Hepatocyte (in vitro differentiated cells): ENCODE results near the gene NAP1L5. TPM values are rescaled to one million over a fixed set of nuclear protein-coding genes. Genes with fewer than 3 reads are reported as not detected.

Source experiments
- DNase-seq: peaks from one replicate; pipeline ENCODE4 v3.0.0-alpha.2; 2016; ENCODE audit warnings: low spot score
- H2AFZ ChIP-seq: fragments of 200-600 bp; sonication (generic); 2 replicates; pipeline ENCODE4 v1.6.0; 2016; ENCODE audit warnings: antibody characterized with exemption, mild to moderate bottlenecking
- H3K27ac ChIP-seq: fragments of 200-600 bp; sonication (generic); 2 replicates; pipeline ENCODE4 v1.5.1; 2016; ENCODE audit warnings: mild to moderate bottlenecking
- H3K27me3 ChIP-seq: fragments of 200-600 bp; sonication (generic); 2 replicates; pipeline ENCODE4 v1.6.1; 2016
- H3K36me3 ChIP-seq: fragments of 200-600 bp; sonication (generic); replicated peaks from 2 replicates; pipeline ENCODE4 v1.5.1; 2016; ENCODE audit warnings: low read depth; ENCODE audit not compliant: insufficient read depth
- H3K4me1 ChIP-seq: fragments of 200-600 bp; sonication (generic); 2 replicates; pipeline ENCODE4 v1.5.1; 2016; ENCODE audit warnings: mild to moderate bottlenecking, moderate library complexity; ENCODE audit not compliant: insufficient read depth
- H3K4me2 ChIP-seq: fragments of 200-600 bp; sonication (generic); 2 replicates; pipeline ENCODE4 v1.6.0; 2016
- H3K4me3 ChIP-seq: fragments of 200-600 bp; sonication (generic); 2 replicates; pipeline ENCODE4 v1.5.1; 2016; ENCODE audit warnings: mild to moderate bottlenecking
- H3K79me2 ChIP-seq: fragments of 200-600 bp; sonication (generic); 2 replicates; pipeline ENCODE4 v1.6.0; 2017; ENCODE audit warnings: mild to moderate bottlenecking
- H3K9me2 ChIP-seq: fragments of 200-600 bp; sonication (generic); replicated peaks from 2 replicates; pipeline ENCODE4 v1.6.0; 2017; ENCODE audit warnings: mild to moderate bottlenecking; ENCODE audit not compliant: insufficient read depth
- H3K9me3 ChIP-seq: fragments of 200-600 bp; sonication (generic); 2 replicates; pipeline ENCODE4 v1.5.1; 2016; ENCODE audit warnings: low read depth, mild to moderate bottlenecking
- H4K20me1 ChIP-seq: fragments of 200-600 bp; sonication (generic); 2 replicates; pipeline ENCODE4 v1.6.0; 2016; ENCODE audit warnings: mild to moderate bottlenecking; ENCODE audit not compliant: insufficient read depth, poor library complexity, severe bottlenecking
- CTCF ChIP-seq: fragments of 200-600 bp; sonication (generic); IDR thresholded peaks from 2 replicates; pipeline ENCODE4 v1.5.1; 2016; ENCODE audit warnings: antibody characterized with exemption, mild to moderate bottlenecking; ENCODE audit not compliant: poor library complexity
- EZH2 ChIP-seq: fragments of 200-600 bp; sonication (generic); IDR thresholded peaks from 2 replicates; pipeline ENCODE4 v1.6.1; 2016; ENCODE audit warnings: antibody characterized with exemption, mild to moderate bottlenecking, borderline replicate concordance
- EZH2phosphoT487 ChIP-seq: fragments of 200-600 bp; sonication (generic); IDR thresholded peaks from one replicate; pipeline ENCODE4 v1.6.1; 2018; ENCODE audit warnings: antibody characterized with exemption, mild to moderate bottlenecking, low read depth, moderate library complexity; ENCODE audit not compliant: unreplicated experiment, severe bottlenecking
- WGBS: methylation state at CpG from one replicate; pipeline ENCODE4 v1.1.6; 2016; ENCODE audit warnings: low lambda C conversion rate; ENCODE audit errors: missing lambda C conversion rate; 5-methylcytosine and 5-hydroxymethylcytosine counted together
- polyA plus RNA-seq: library from polyadenylated mRNA; unstranded; fragments of >200 nt; fragmentation: Nextera tagmentation; extraction: Ambion mirVana; gene quantifications from 2 replicates; pipeline ENCODE4 v1.2.1, GENCODE V29; 2016
- total RNA-seq: library from RNA; depleted of rRNA; stranded (reverse); fragments of >200 nt; gene quantifications from 2 replicates; pipeline ENCODE4 v1.2.3, GENCODE V29; 2014

NAP1L5 gene
- total and polyA plus RNA-seq, 2 experiments from 2014 or later: 7.4 to 8.0 TPM

- no peaks in the 10 kb centered on the region for H4K20me1 ChIP-seq
- no peaks in the 10 kb centered on the region for H3K36me3 ChIP-seq
These were observed 16.4 kb downstream of the NAP1L5 start for GRCh38 chr4:88681209-88681608.

GRCh38 chr4:88675543-88675942 lies 22.1 kb downstream of the NAP1L5 start:
- H3K79me2 ChIP-seq: no peaks in the 10 kb centered on the region
- H3K4me1 ChIP-seq: no peaks in the 10 kb centered on the region
- H3K27me3 ChIP-seq: no peaks in the 10 kb centered on the region
- H4K20me1 ChIP-seq: no peaks in the 10 kb centered on the region
- H3K9me2 ChIP-seq: no peaks in the 10 kb centered on the region
- H2AFZ ChIP-seq: no peak overlapping the region
- no peaks in the 10 kb centered on the region for H3K36me3 ChIP-seq
- no peak for TF ChIP-seq EZH2
- TF ChIP-seq CTCF: no peak
- TF ChIP-seq EZH2phosphoT487: no peak
- no peak overlapping the region for H3K4me3 ChIP-seq
- WGBS: 87% methylated on average over 2 of the region's 2 CpGs
- no peaks in the 10 kb centered on the region for H3K9me3 ChIP-seq
- DNase-seq: no peak
- no peak overlapping the region for H3K4me2 ChIP-seq
- H3K27ac ChIP-seq: no peak overlapping the region

More at GRCh38 chr4:88681209-88681608, 16.4 kb downstream of the NAP1L5 start:
- Histone ChIP-seq H3K27ac (no peak overlapping the region), H2AFZ (no peak overlapping the region), H3K4me2 (no peak overlapping the region), H3K9me3 (no peaks in the 10 kb centered on the region), H3K9me2 (no peaks in the 10 kb centered on the region), H3K4me3 (no peak overlapping the region), H3K27me3 (no peaks in the 10 kb centered on the region), H3K79me2 (no peaks in the 10 kb centered on the region), H3K4me1 (no peaks in the 10 kb centered on the region)
- no peak for TF ChIP-seq EZH2phosphoT487
- 94% methylated on average over 5 of the region's 5 CpGs for WGBS
- no peak for DNase-seq

GRCh38 chr4:88674979-88675378 lies 22.6 kb downstream of the NAP1L5 start:
- TF ChIP-seq CTCF: no peak
- TF ChIP-seq EZH2phosphoT487: no peak
- DNase-seq: no peak
- Histone ChIP-seq H3K4me1 (no peaks in the 10 kb centered on the region), H3K36me3 (no peaks in the 10 kb centered on the region), H2AFZ (no peak overlapping the region), H3K27me3 (no peaks in the 10 kb centered on the region), H3K9me3 (no peaks in the 10 kb centered on the region), H4K20me1 (no peaks in the 10 kb centered on the region), H3K27ac (no peak overlapping the region), H3K9me2 (no peaks in the 10 kb centered on the region), H3K4me2 (no peak overlapping the region), H3K79me2 (no peaks in the 10 kb centered on the region), H3K4me3 (no peak overlapping the region)
- 86% methylated on average over 2 of the region's 2 CpGs for WGBS

- H3K79me2 ChIP-seq: no peaks in the 10 kb centered on the region
- H2AFZ ChIP-seq: no peak overlapping the region
- H3K9me3 ChIP-seq: no peaks in the 10 kb centered on the region
- H3K4me2 ChIP-seq: no peak overlapping the region
- no peaks in the 10 kb centered on the region for H3K4me1 ChIP-seq
- H3K36me3 ChIP-seq: no peaks in the 10 kb centered on the region
- no peak overlapping the region for H3K4me3 ChIP-seq
- no peaks in the 10 kb centered on the region for H3K9me2 ChIP-seq
- H3K27ac ChIP-seq: no peak overlapping the region
- TF ChIP-seq CTCF (no peak), EZH2phosphoT487 (no peak), EZH2 (no peak)
- H4K20me1 ChIP-seq: no peaks in the 10 kb centered on the region
- H3K27me3 ChIP-seq: no peaks in the 10 kb centered on the region
- DNase-seq: no peak
These were observed 23.1 kb downstream of the NAP1L5 start for GRCh38 chr4:88674565-88674964.
